GM12878 (cell line): ENCODE results near the gene CCDC137. TPM values are rescaled to one million over a fixed set of nuclear protein-coding genes. Genes with fewer than 3 reads are reported as not detected.

ENCODE experiments used
- CHD1 ChIP-seq: IDR thresholded peaks from 2 replicates; pipeline ENCODE4 v1.6.1; 2012; ENCODE audit warnings: low read depth, low read length, improper control_type of control experiment
- CHD4 ChIP-seq: fragments of 200-600 bp; sonication (generic); IDR thresholded peaks from 2 replicates; pipeline ENCODE4 v1.6.1; 2016; ENCODE audit warnings: mild to moderate bottlenecking
- GABPA ChIP-seq: IDR thresholded peaks from 2 replicates; pipeline ENCODE4 v1.6.1; 2014; ENCODE audit warnings: antibody characterized with exemption, low read depth, mild to moderate bottlenecking, inconsistent platforms
- IRF5 ChIP-seq: fragments of 450-650 bp; IDR thresholded peaks from 2 replicates; pipeline ENCODE4 v1.6.1; 2017; ENCODE audit warnings: borderline replicate concordance
- NFYB ChIP-seq: IDR thresholded peaks from 2 replicates; pipeline ENCODE4 v1.6.1; 2011; ENCODE audit warnings: low read depth, mild to moderate bottlenecking, low read length, improper control_type of control experiment, moderate library complexity; ENCODE audit not compliant: insufficient read depth
- NR2F1 ChIP-seq: fragments of 450-650 bp; conservative IDR thresholded peaks from 2 replicates; pipeline ENCODE4 v1.6.1; 2017; ENCODE audit warnings: mild to moderate bottlenecking
- RUNX3 ChIP-seq: IDR thresholded peaks from 2 replicates; pipeline ENCODE4 v1.6.1; 2012; ENCODE audit warnings: low read length, inconsistent platforms
- SMAD1 ChIP-seq: fragments of 450-650 bp; IDR thresholded peaks from 2 replicates; pipeline ENCODE4 v1.6.1; 2018; ENCODE audit warnings: mild to moderate bottlenecking, low read depth; ENCODE audit not compliant: partially characterized antibody
- TCF12 ChIP-seq: IDR thresholded peaks from 2 replicates; pipeline ENCODE4 v1.6.1; 2011; ENCODE audit warnings: low read depth, mild to moderate bottlenecking, low read length
- TCF7 ChIP-seq: IDR thresholded peaks from 2 replicates; pipeline ENCODE4 v1.6.1; 2014; ENCODE audit warnings: antibody characterized with exemption, borderline replicate concordance
- polyA plus RNA-seq, 11 experiments: library from polyadenylated mRNA; depleted of rRNA in 4 of 11; unstranded in 6 of 11; stranded (reverse) in 5 of 11; fragments of >200 nt; fragmentation: Nextera tagmentation in 4 of 11; fragmentation: Illumina TruSeq in 1 of 11; extraction: Ambion mirVana in 4 of 11; extraction: Trizol in 1 of 11; gene quantifications; 1 replicate in 1 of 11; 2 replicates in 10 of 11; pipeline versions ENCODE4 v1.2.1 to v1.2.3, GENCODE V29; 2011 to 2016; ENCODE audit warnings: inconsistent platforms in 2 of 11, missing spikeins in 2 of 11, low read depth in 1 of 11
- total RNA-seq, 4 experiments: library from RNA; depleted of rRNA in 3 of 4; stranded (reverse); fragments of >200 nt in 3 of 4; fragmentation: Illumina TruSeq in 1 of 4; extraction: Trizol in 1 of 4; gene quantifications; 2 replicates each; pipeline versions ENCODE4 v1.2.1 to v1.2.3, GENCODE V29; 2013 to 2021
- TF ChIP-seq, protein P1 (sequence below): fragments of 450-650 bp; IDR thresholded peaks from 2 replicates; pipeline ENCODE4 v1.6.1; 2016; ENCODE audit warnings: mild to moderate bottlenecking, moderate library complexity, borderline replicate concordance

The CCDC137 gene
- total and polyA plus RNA-seq, 10 of the 15 experiments (the other 5 are each of a cell fraction or from before 2014, with no cell fraction given) = 2.2 to 45.4 (median 22.1) TPM

DNA sequence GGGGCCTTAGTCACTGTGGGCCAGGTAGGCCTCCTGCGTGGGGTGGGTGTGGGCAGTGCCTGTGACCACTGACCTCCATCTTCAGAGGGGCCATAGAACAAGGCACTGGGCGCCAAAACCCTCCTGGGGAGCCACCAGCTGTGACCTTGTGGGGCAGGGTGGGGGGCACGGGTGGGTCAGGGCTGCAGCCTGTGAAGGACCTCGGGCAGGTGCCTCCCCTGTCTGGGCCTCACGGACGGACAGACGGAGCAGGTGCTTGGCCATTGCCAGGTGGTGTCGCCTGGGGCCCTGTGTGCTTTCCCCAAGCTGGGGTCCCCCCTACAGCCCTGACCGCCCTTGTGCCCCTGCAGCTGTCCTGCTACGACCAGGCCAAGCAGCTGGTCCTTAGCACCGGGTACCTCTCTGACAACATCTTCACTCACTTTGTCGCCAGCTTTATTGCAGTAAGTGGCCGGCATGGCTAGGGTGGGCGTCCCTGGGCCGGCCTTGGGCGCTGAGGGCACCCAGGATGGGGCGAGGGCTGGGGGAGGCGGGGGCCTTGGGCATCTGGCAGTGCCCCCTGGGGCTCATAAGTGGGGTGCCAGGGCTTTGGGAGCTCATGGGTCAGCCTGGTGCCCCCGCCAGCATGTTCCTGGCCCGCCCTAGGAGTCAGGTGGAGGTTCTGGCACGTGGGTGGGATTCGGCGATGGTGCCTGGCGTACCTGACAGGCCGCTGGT, 50.7 kb downstream of the CCDC137 start (continued):
- no peak for TF ChIP-seq IRF5
- TF ChIP-seq NFYB = no peak
- TF ChIP-seq, protein P1, sequence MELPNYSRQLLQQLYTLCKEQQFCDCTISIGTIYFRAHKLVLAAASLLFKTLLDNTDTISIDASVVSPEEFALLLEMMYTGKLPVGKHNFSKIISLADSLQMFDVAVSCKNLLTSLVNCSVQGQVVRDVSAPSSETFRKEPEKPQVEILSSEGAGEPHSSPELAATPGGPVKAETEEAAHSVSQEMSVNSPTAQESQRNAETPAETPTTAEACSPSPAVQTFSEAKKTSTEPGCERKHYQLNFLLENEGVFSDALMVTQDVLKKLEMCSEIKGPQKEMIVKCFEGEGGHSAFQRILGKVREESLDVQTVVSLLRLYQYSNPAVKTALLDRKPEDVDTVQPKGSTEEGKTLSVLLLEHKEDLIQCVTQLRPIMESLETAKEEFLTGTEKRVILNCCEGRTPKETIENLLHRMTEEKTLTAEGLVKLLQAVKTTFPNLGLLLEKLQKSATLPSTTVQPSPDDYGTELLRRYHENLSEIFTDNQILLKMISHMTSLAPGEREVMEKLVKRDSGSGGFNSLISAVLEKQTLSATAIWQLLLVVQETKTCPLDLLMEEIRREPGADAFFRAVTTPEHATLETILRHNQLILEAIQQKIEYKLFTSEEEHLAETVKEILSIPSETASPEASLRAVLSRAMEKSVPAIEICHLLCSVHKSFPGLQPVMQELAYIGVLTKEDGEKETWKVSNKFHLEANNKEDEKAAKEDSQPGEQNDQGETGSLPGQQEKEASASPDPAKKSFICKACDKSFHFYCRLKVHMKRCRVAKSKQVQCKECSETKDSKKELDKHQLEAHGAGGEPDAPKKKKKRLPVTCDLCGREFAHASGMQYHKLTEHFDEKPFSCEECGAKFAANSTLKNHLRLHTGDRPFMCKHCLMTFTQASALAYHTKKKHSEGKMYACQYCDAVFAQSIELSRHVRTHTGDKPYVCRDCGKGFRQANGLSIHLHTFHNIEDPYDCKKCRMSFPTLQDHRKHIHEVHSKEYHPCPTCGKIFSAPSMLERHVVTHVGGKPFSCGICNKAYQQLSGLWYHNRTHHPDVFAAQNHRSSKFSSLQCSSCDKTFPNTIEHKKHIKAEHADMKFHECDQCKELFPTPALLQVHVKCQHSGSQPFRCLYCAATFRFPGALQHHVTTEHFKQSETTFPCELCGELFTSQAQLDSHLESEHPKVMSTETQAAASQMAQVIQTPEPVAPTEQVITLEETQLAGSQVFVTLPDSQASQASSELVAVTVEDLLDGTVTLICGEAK = no peak
- no peak for TF ChIP-seq TCF12
- no peak for TF ChIP-seq TCF7
- no peak for TF ChIP-seq GABPA
- no peak for TF ChIP-seq RUNX3
- no peak for TF ChIP-seq SMAD1
- no peak for TF ChIP-seq NR2F1
- TF ChIP-seq CHD1 = no peak
- TF ChIP-seq CHD4 = no peak
- TF ChIP-seq, all 136 proteins: peak for 0
